ENCODE results near the gene NIPA2. TPM values are rescaled to one million over a fixed set of nuclear protein-coding genes. Genes with fewer than 3 reads are reported as not detected.
"Not testable (repeated sequence)": the region's sequence is repeated elsewhere in the genome, so short reads cannot be mapped to it uniquely, and the experiment has no call there.

Gene NIPA2
- total RNA-seq, 2 experiments from 2014 or later, result 96.1 to 112 TPM

DNA sequence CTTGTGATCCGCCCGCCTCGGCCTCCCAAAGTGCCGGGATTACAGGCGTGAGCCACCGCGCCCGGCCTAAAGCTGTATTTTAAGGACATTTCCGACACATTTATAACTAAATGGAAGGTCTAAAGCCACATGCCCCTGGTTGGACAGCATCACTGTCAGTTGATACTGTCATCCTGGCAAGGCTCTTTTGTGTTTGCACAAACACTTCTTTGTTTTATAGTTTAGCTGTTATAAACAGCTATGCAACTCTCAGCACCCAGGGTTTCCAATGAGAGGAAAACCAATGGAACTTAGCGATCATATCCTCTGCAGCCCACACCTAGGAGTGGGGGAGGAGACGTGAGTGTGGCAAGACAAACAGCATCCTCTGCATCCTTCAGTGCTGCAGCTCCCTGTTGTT lies 32.3 kb upstream of the NIPA2 start:
- CTCF ChIA-PET (ENCODE audit: unreplicated experiment), result no interaction called here
- no peak overlapping the region for H3K4me3 ChIP-seq (ENCODE audit: low read depth, low read length, poor library complexity, severe bottlenecking)
- H3K4me1 ChIP-seq (ENCODE audit: insufficient read depth, low read length, poor library complexity, severe bottlenecking), result peaks cover 42% of the 10 kb centered on the region
- BruUV-seq (replicated peaks), result no TSS peak
- H3K36me3 ChIP-seq (ENCODE audit: insufficient read depth, low read length), result peaks cover 43% of the 10 kb centered on the region
- H4K20me1 ChIP-seq (ENCODE audit: insufficient read depth, low read length), result peaks cover 6% of the 10 kb centered on the region; the same call in 1 of the 2 replicates
- no peaks in the 10 kb centered on the region for H3K9me3 ChIP-seq (ENCODE audit: low read length)
- H3K9me2 ChIP-seq (ENCODE audit: insufficient read depth, low read length), result no peaks in the 10 kb centered on the region
- intact Hi-C loops (cut with micrococcal nuclease; ENCODE audit: unreplicated experiment), result no loop called here
- POLR2A ChIA-PET, result no interaction called here
- TF ChIP-seq EZH2phosphoT487 (IDR thresholded peaks at IDR 0.05; ENCODE audit: borderline replicate concordance, low read depth, low read length), result no peak
- TF ChIP-seq, protein P1, sequence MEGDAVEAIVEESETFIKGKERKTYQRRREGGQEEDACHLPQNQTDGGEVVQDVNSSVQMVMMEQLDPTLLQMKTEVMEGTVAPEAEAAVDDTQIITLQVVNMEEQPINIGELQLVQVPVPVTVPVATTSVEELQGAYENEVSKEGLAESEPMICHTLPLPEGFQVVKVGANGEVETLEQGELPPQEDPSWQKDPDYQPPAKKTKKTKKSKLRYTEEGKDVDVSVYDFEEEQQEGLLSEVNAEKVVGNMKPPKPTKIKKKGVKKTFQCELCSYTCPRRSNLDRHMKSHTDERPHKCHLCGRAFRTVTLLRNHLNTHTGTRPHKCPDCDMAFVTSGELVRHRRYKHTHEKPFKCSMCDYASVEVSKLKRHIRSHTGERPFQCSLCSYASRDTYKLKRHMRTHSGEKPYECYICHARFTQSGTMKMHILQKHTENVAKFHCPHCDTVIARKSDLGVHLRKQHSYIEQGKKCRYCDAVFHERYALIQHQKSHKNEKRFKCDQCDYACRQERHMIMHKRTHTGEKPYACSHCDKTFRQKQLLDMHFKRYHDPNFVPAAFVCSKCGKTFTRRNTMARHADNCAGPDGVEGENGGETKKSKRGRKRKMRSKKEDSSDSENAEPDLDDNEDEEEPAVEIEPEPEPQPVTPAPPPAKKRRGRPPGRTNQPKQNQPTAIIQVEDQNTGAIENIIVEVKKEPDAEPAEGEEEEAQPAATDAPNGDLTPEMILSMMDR (conservative IDR thresholded peaks at IDR 0.05; ENCODE audit: low read length), result no peak
- no peak for DNase-seq (ENCODE audit: low spot score)
- H3K27ac ChIP-seq (ENCODE audit: low read depth, low read length, poor library complexity, severe bottlenecking), result no peak overlapping the region
- peaks cover 99% of the 10 kb centered on the region for H3K79me2 ChIP-seq (ENCODE audit: insufficient read depth, low read depth, low read length)
- H2AFZ ChIP-seq (ENCODE audit: low read length), result no peak overlapping the region
- no peak overlapping the region for H3K4me2 ChIP-seq (ENCODE audit: low read length)

DNA sequence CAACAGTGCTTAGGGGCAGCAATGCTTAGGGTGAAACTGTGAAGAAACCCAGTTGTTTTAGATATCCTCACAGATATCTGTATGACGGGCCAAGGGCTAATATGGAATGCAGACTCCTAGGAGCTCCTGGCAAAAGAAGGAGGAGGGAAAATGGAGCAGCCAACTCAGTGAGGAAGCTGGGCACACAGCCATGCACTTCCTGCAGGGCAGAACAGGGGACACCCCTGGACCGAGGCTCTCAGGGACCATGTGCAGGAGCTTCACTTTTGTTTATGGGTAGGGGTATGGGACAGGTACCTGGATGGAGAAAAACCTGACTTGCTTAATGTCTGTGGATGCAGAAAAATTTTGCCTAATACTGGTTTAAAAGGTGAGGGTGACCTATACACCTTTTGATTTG lies 31.8 kb upstream of the NIPA2 start:
- Histone ChIP-seq H3K4me2 (ENCODE audit: low read length) (no peak overlapping the region), H3K36me3 (ENCODE audit: insufficient read depth, low read length) (peaks cover 48% of the 10 kb centered on the region), H3K9me3 (ENCODE audit: low read length) (no peaks in the 10 kb centered on the region), H3K79me2 (ENCODE audit: insufficient read depth, low read depth, low read length) (peaks cover 99% of the 10 kb centered on the region), H3K4me1 (ENCODE audit: insufficient read depth, low read length, poor library complexity, severe bottlenecking) (peaks cover 37% of the 10 kb centered on the region), H3K27ac (ENCODE audit: low read depth, low read length, poor library complexity, severe bottlenecking) (no peak overlapping the region), H3K4me3 (ENCODE audit: low read depth, low read length, poor library complexity, severe bottlenecking) (no peak overlapping the region), H2AFZ (ENCODE audit: low read length) (no peak overlapping the region), H4K20me1 (ENCODE audit: insufficient read depth, low read length) (peaks cover 6% of the 10 kb centered on the region; the same call in 1 of the 2 replicates), H3K9me2 (ENCODE audit: insufficient read depth, low read length) (no peaks in the 10 kb centered on the region)
- intact Hi-C loops (cut with micrococcal nuclease; ENCODE audit: unreplicated experiment), result no loop called here
- TSS peak; percentile 35 for BruUV-seq (replicated peaks)
- POLR2A ChIA-PET, result no interaction called here
- TF ChIP-seq EZH2phosphoT487 (IDR thresholded peaks at IDR 0.05; ENCODE audit: borderline replicate concordance, low read depth, low read length), result no peak
- TF ChIP-seq, protein P1 (conservative IDR thresholded peaks at IDR 0.05; ENCODE audit: low read length), result no peak
- CTCF ChIA-PET (ENCODE audit: unreplicated experiment), result no interaction called here
- no peak for DNase-seq (ENCODE audit: low spot score)

DNA sequence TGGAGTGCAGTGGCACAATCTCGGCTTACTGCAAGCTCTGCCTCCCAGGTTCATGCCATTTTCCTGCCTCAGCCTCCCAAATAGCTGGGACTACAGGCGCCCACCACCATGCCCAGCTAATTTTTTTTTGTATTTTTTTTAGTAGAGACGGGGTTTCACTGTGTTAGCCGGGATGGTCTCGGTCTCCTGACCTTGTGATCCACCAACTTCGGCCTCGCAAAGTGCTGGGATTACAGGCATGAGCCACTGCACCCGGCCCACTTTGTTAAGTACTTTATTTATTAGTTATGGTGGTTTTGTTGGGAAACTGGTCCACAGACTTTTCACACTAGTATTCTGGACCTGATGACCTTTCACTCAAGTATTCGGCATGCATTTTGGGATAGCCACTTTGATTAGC lies 30.6 kb upstream of the NIPA2 start:
- H3K36me3 ChIP-seq (ENCODE audit: insufficient read depth, low read length), result peaks cover 60% of the 10 kb centered on the region
- H3K9me3 ChIP-seq (ENCODE audit: low read length); H4K20me1 ChIP-seq (ENCODE audit: insufficient read depth, low read length); H2AFZ ChIP-seq (ENCODE audit: low read length); CTCF ChIA-PET (ENCODE audit: unreplicated experiment); H3K9me2 ChIP-seq (ENCODE audit: insufficient read depth, low read length); intact Hi-C loops (cut with micrococcal nuclease; ENCODE audit: unreplicated experiment); H3K4me3 ChIP-seq (ENCODE audit: low read depth, low read length, poor library complexity, severe bottlenecking); BruUV-seq (replicated peaks); H3K27ac ChIP-seq (ENCODE audit: low read depth, low read length, poor library complexity, severe bottlenecking); DNase-seq (ENCODE audit: low spot score); H3K4me2 ChIP-seq (ENCODE audit: low read length): not testable (repeated sequence)
- POLR2A ChIA-PET, result interaction anchor here (0.8 kb wide), 1 partner anchor 21 kb away, joined by 3 read pairs; no protein-coding TSS in a partner anchor
- H3K4me1 ChIP-seq (ENCODE audit: insufficient read depth, low read length, poor library complexity, severe bottlenecking), result peaks cover 25% of the 10 kb centered on the region
- H3K79me2 ChIP-seq (ENCODE audit: insufficient read depth, low read depth, low read length), result peaks cover 94% of the 10 kb centered on the region

Measured in OCI-LY7 (cell line).